Measurements from ENCODE around the gene MTPN. TPM values are rescaled to one million over a fixed set of nuclear protein-coding genes. Genes with fewer than 3 reads are reported as not detected.

MTPN gene
- total RNA-seq, 1 donor from 2014 or later = 173 TPM

DNA sequence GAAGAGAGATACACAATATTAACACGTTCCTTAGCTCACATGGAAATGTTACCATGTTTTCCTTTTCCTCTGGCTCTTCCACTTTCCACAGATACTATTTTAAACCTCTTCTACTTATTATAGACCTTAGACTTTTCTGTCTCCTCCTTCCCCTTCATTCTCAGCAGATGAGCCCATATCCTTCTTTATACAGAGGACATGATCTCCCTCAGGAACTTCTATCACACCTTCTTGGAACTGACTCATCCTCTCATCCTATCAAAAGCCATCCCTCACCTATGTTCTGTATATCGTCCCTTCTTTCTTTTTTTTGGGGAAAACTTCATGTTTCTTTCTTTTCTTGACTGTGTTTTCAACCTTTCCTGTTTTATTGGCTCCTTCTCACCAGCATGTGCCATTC, 20.8 kb downstream of the MTPN start:
- DNase-seq (ENCODE audit: low read depth) (no peak), FAIRE-seq (no peak)
- H2AFZ ChIP-seq (ENCODE audit: low read depth, low read length) = no peak overlapping the region
- H3K27ac Mint-ChIP-seq (ENCODE audit: unreplicated experiment) = no peak overlapping the region
- no peaks in the 10 kb centered on the region for H3K9me3 Mint-ChIP-seq (ENCODE audit: unreplicated experiment)
- no peaks in the 10 kb centered on the region for H3K27me3 Mint-ChIP-seq (ENCODE audit: low read depth, unreplicated experiment)
- H3K27me3 ChIP-seq (ENCODE audit: insufficient read depth, low read length) = no peaks in the 10 kb centered on the region
- H3K9ac ChIP-seq (ENCODE audit: low read length) = no peak overlapping the region
- H3K4me3 Mint-ChIP-seq (ENCODE audit: unreplicated experiment) = no peak overlapping the region
- H3K36me3 Mint-ChIP-seq (ENCODE audit: low read depth, unreplicated experiment) = peaks cover 2% of the 10 kb centered on the region
- H3K4me2 ChIP-seq (ENCODE audit: low read length) = no peak overlapping the region
- H3K27ac ChIP-seq (ENCODE audit: low read depth, low read length) = no peak overlapping the region
- no peak overlapping the region for H3K4me3 ChIP-seq (ENCODE audit: insufficient read depth, low read depth, low read length)
- H3K4me1 Mint-ChIP-seq (ENCODE audit: low read depth, unreplicated experiment) = peaks cover 6% of the 10 kb centered on the region
- peaks cover 52% of the 10 kb centered on the region for H4K20me1 ChIP-seq (ENCODE audit: insufficient read depth, low read length)
- TF ChIP-seq CTCF (IDR thresholded peaks at IDR 0.05; ENCODE audit: insufficient read depth, low read depth, low read length) = no peak
- H3K36me3 ChIP-seq (ENCODE audit: insufficient read depth, low read length) = no peaks in the 10 kb centered on the region
- no peaks in the 10 kb centered on the region for H3K4me1 ChIP-seq (ENCODE audit: insufficient read depth, low read length)
- peaks cover 98% of the 10 kb centered on the region for H3K79me2 ChIP-seq (ENCODE audit: insufficient read depth, low read length)
- no peaks in the 10 kb centered on the region for H3K9me3 ChIP-seq (ENCODE audit: insufficient read depth, low read depth, low read length)

- TF ChIP-seq EZH2 (IDR thresholded peaks at IDR 0.05; ENCODE audit: insufficient read depth, low read length) (no peak), CTCF (IDR thresholded peaks at IDR 0.05; ENCODE audit: insufficient read depth, low read depth, low read length) (no peak)
- H3K27me3 Mint-ChIP-seq (ENCODE audit: low read depth, unreplicated experiment) = no peaks in the 10 kb centered on the region
- H3K4me2 ChIP-seq (ENCODE audit: low read length) = no peak overlapping the region
- H3K4me1 Mint-ChIP-seq (ENCODE audit: low read depth, unreplicated experiment) = no peaks in the 10 kb centered on the region
- H3K4me3 Mint-ChIP-seq (ENCODE audit: unreplicated experiment) = no peak overlapping the region
- H3K36me3 ChIP-seq (ENCODE audit: insufficient read depth, low read length) = peaks cover 22% of the 10 kb centered on the region
- H3K27me3 ChIP-seq (ENCODE audit: insufficient read depth, low read length) = no peaks in the 10 kb centered on the region
- H3K4me1 ChIP-seq (ENCODE audit: insufficient read depth, low read length) = no peaks in the 10 kb centered on the region
- peaks cover 69% of the 10 kb centered on the region for H3K79me2 ChIP-seq (ENCODE audit: insufficient read depth, low read length)
- H3K9ac ChIP-seq (ENCODE audit: low read length) = no peak overlapping the region
- peaks cover 35% of the 10 kb centered on the region for H4K20me1 ChIP-seq (ENCODE audit: insufficient read depth, low read length)
- no peak overlapping the region for H3K4me3 ChIP-seq (ENCODE audit: insufficient read depth, low read depth, low read length)
- DNase-seq (ENCODE audit: low read depth) = no peak
- no peak overlapping the region for H2AFZ ChIP-seq (ENCODE audit: low read depth, low read length)
- H3K27ac ChIP-seq (ENCODE audit: low read depth, low read length) = no peak overlapping the region
- H3K36me3 Mint-ChIP-seq (ENCODE audit: low read depth, unreplicated experiment) = peaks cover 6% of the 10 kb centered on the region
- no peaks in the 10 kb centered on the region for H3K9me3 ChIP-seq (ENCODE audit: insufficient read depth, low read depth, low read length)
- no peaks in the 10 kb centered on the region for H3K9me3 Mint-ChIP-seq (ENCODE audit: unreplicated experiment)
- FAIRE-seq = no peak
- no peak overlapping the region for H3K27ac Mint-ChIP-seq (ENCODE audit: unreplicated experiment)
Observed at GRCh38 chr7:135950972-135951371, 26.2 kb downstream of the MTPN start.

GRCh38 chr7:135950429-135950828, 26.7 kb downstream of the MTPN start:
- H4K20me1 ChIP-seq (ENCODE audit: insufficient read depth, low read length) = peaks cover 29% of the 10 kb centered on the region
- TF ChIP-seq CTCF (IDR thresholded peaks at IDR 0.05; ENCODE audit: insufficient read depth, low read depth, low read length) (no peak), EZH2 (IDR thresholded peaks at IDR 0.05; ENCODE audit: insufficient read depth, low read length) (no peak)
- Mint-ChIP-seq H3K4me3 (ENCODE audit: unreplicated experiment) (no peak overlapping the region), H3K4me1 (ENCODE audit: low read depth, unreplicated experiment) (no peaks in the 10 kb centered on the region), H3K27ac (ENCODE audit: unreplicated experiment) (no peak overlapping the region), H3K9me3 (ENCODE audit: unreplicated experiment) (no peaks in the 10 kb centered on the region), H3K36me3 (ENCODE audit: low read depth, unreplicated experiment) (peaks cover 6% of the 10 kb centered on the region), H3K27me3 (ENCODE audit: low read depth, unreplicated experiment) (no peaks in the 10 kb centered on the region)
- H3K4me3 ChIP-seq (ENCODE audit: insufficient read depth, low read depth, low read length) = no peak overlapping the region
- DNase-seq (ENCODE audit: low read depth) (no peak), FAIRE-seq (no peak)
- H3K27ac ChIP-seq (ENCODE audit: low read depth, low read length) = no peak overlapping the region
- no peaks in the 10 kb centered on the region for H3K27me3 ChIP-seq (ENCODE audit: insufficient read depth, low read length)
- H3K9me3 ChIP-seq (ENCODE audit: insufficient read depth, low read depth, low read length) = no peaks in the 10 kb centered on the region
- H2AFZ ChIP-seq (ENCODE audit: low read depth, low read length) = no peak overlapping the region
- H3K4me2 ChIP-seq (ENCODE audit: low read length) = no peak overlapping the region
- peaks cover 69% of the 10 kb centered on the region for H3K79me2 ChIP-seq (ENCODE audit: insufficient read depth, low read length)
- peaks cover 22% of the 10 kb centered on the region for H3K36me3 ChIP-seq (ENCODE audit: insufficient read depth, low read length)
- no peaks in the 10 kb centered on the region for H3K4me1 ChIP-seq (ENCODE audit: insufficient read depth, low read length)
- no peak overlapping the region for H3K9ac ChIP-seq (ENCODE audit: low read length)
